Activated CD4-positive, alpha-beta T cell treated with anti-CD3 and anti-CD28 coated beads, Interleukin-2, Interleukin-6, amounts not matched to agents 100 ng/mL and 50 ng/mL, durations not matched to agents 16 hours and 8 hours (primary cell): Measurements from ENCODE around the gene LAMC1.

Experiments used
- DNase-seq: peaks from one replicate; pipeline ENCODE4 v3.0.0-alpha.2; 2020

The LAMC1 gene

GRCh38 chr1:183023146-183023600 lies at the start of gene LAMC1:
Gene LAMC1, plus strand, starts transcription at chr1:183023420. Its CDS starts 297 bp downstream, at chr1:183023717.
- no peak for DNase-seq

GRCh38 chr1:182974506-182975191 lies 48.6 kb upstream of the LAMC1 start:
- DNase-seq, result no peak

- no peak for DNase-seq
These were observed 45.7 kb upstream of the LAMC1 start for GRCh38 chr1:182977480-182977879.

GRCh38 chr1:182978151-182978853 lies 44.9 kb upstream of the LAMC1 start:
- no peak for DNase-seq

GRCh38 chr1:182984138-182984537 lies 39.1 kb upstream of the LAMC1 start:
- DNase-seq, result no peak

- DNase-seq, result no peak
These were observed 38.6 kb upstream of the LAMC1 start for GRCh38 chr1:182984621-182985020.

DNA sequence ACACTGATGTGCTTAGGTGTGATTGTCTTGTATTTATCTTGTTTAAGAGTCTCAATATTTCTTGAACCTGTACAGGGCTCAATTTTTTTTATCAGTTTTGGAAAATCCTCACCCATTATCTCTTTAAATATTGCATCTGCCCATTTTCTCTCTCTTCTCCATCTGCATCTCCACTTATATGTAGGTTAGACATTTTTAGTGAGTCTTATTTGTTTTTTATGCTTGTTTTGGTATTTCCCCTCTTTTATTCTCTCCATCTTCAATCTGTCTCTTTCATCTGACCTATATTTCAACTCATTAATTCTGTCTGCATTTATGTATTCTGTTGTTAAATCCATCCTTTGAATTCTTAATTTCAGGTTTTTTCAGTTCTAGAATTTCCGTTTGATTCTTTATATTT lies 37.3 kb upstream of the LAMC1 start:
- no peak for DNase-seq

- no peak for DNase-seq
These were observed 32.6 kb upstream of the LAMC1 start for GRCh38 chr1:182990413-182991144.

DNA sequence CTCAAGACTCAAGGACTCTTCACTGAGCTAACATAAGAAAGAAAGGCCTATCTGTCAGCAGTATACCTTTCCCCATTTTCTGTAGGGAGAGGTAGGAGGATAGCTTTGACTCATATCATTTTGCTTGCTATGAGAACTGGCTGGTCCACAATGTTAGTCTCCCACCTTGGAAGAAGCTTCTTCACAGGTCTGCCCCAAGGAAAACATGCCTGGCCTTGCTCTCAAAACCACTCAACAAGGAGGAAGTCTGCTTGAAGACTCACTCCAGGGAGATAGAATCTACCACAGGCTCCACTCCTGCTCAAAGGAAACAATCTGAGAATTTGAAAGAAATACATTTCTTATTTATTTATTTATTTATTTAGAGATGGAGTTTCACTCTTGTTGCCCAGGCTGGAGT lies 29.5 kb upstream of the LAMC1 start:
- DNase-seq, result no peak

- DNase-seq, result no peak
These were observed 27.3 kb upstream of the LAMC1 start for GRCh38 chr1:182995894-182996293.

DNA sequence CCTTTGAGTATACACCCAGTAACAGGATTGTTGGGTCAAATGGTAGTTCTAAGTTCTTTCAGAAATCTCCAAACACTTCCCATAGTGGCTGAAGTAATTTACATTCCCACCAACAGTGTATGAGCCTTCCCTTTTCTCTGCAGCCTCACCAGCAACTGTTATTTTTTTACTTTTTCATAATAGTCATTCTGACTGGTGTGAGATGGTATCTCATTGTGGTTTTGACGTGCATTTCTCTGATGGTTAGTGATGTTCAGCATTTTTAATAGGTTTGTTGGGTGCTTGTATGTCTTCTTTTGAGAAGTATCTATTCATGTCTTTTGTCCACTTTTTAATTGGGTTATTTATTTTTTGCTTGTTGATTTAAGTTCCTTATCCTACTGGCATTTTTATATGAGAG lies 26.4 kb upstream of the LAMC1 start:
- DNase-seq, result no peak

DNA sequence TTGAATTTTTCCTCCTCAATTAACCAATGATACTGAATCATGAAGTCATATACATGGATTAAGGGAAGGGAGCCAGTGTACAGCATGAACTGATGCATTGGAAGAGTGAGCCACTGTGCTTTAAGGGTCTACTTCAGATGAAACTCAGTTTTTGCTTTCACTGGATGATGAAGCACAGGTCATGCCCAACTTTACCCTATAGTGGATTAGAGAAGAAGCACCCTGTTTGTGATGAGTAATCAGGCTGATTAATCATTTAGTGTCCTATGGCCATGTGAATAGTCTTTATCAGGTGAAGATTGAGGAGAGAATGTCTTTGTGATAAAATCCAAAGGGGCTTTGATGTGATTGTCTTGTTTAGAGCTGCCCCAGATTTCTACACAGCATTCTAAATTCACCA lies 24.7 kb upstream of the LAMC1 start:
- no peak for DNase-seq

DNA sequence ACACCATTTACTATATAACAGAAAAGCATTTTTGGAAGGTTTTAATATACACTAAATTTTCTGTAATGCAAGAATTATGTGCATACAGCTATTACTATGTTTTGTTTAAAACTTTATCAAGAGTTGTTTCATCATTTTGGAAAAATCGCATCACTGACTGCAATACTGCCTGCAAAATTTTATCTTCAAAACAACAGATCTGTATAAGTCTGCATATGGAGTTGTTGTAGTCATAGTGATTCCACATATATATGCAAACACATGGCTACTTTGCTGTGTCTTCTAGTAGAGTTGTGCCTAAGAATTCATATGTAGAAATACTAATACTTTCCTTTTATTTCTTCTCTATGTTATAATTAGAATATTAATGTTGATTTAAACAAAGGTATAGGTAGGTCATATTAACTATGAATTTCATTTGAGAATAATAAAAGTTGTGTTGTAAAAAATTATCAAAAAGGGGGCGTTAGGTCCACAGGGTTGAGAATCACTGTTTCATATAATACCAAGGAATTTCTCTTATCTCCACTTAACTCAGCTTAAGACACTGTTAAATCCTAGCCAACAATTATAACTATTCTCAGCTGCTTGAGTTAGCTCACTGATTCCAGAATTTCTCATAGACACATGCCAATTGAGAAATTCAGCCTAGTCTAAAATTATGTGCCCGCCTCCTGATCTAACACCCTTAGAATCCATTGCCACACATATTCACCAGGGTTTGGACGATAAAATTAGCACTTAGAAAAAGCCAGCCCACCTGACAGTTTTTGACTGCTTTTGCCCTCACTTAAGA lies 22.9 kb upstream of the LAMC1 start:
- DNase-seq, result no peak

DNA sequence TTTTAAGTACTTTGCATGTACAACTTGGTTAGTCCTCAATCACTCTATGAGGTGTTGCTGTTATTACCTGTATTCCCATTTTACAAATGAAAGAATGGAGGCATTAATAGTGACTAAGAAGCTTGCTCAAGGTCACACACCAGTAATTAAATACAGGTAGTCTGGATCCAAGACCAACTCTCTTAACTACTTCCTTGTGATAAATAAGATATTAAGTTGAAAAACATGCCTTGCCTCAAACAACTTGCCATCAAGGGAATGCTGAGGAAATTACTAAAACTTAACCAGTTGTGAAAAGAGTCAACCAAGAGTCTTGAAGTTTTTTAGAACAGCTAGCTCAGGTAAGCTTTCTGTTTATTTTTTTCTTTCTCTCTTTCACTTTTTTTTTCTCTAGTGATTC lies 21.0 kb upstream of the LAMC1 start:
- DNase-seq, result no peak

- no peak for DNase-seq
These were observed 20.4 kb upstream of the LAMC1 start for GRCh38 chr1:183002797-183003196.

GRCh38 chr1:183003203-183003602 lies 20.0 kb upstream of the LAMC1 start:
- no peak for DNase-seq

DNA sequence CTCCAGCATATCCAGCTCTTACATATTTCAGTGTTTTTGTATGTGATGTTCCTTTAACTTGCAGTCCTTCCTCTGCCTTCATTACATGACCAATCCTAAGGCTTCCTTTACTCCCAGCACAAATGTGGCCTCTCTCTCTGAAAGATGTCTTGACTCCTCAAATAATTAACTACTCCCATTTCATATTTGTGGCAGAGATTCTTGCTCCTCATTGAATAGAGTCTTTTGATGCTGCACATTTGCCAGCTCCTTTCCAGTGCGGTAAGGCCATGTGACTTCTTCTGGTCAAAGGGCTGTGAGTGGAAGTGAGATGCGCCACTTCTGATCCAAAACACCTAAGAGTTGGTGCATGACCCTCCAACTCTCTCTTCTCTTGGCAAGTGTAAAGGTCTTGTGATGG lies 19.1 kb upstream of the LAMC1 start:
- DNase-seq, result no peak

- no peak for DNase-seq
These were observed 11.4 kb upstream of the LAMC1 start for GRCh38 chr1:183011859-183012258.

- DNase-seq, result no peak
These were observed 10.8 kb upstream of the LAMC1 start for GRCh38 chr1:183012301-183012994.

DNA sequence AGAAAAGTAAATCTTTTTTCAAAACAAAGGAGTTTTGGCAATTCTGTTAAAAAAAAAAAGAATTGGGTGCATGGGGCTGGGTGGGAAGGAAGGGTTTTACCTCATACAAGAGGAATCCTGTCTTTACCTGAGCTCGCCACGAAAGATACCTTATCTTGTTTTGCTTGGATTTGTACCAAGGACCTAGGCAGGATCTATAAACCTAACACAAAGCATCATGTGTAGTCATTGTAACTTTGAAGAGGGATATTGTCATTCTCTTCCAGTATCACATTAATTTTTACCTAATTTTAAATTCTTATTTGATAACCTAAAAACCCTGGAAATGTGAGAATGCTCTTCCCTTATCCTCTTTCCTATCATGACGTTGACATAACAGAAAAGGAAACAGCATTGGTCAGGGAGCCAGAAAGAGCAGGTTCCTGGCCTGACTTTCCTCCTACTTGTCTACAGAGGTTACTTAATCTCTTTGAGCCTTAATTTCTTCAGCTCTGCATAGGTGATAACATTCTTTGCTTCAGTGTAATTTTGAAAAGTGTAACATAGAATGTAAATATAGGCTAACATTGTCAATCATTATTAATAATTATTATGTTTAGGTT lies 4.0 kb upstream of the LAMC1 start:
- no peak for DNase-seq

- no peak for DNase-seq
These were observed 3.4 kb upstream of the LAMC1 start for GRCh38 chr1:183019860-183020259.
